Cardiac muscle cell (in vitro differentiated cells and primary cell): ENCODE measurements around the gene ARHGEF17. TPM values are rescaled to one million over a fixed set of nuclear protein-coding genes. Genes with fewer than 3 reads are reported as not detected.

Experiments
- DNase-seq, 2 donors: peaks; one replicate each; pipeline versions ENCODE4 v3.0.0 to v3.0.0-alpha.2; 2010 to 2017; ENCODE audit warnings: low read depth in 1 of 2, low spot score in 1 of 2
- H3K27ac ChIP-seq: fragments of 200-600 bp; sonication (generic); 2 replicates; pipeline ENCODE4 v1.5.1; 2016
- H3K27me3 ChIP-seq: fragments of 200-600 bp; sonication (generic); 2 replicates; pipeline ENCODE4 v1.6.0; 2016; ENCODE audit warnings: control low read depth
- H3K36me3 ChIP-seq: fragments of 200-600 bp; sonication (generic); 2 replicates; pipeline ENCODE4 v1.5.1; 2016; ENCODE audit warnings: control low read depth
- H3K4me1 ChIP-seq: fragments of 200-600 bp; sonication (generic); 2 replicates; pipeline ENCODE4 v1.8.1; 2017; ENCODE audit warnings: low read depth, mild to moderate bottlenecking, mixed run types
- H3K4me3 ChIP-seq: fragments of 200-600 bp; sonication (generic); 2 replicates; pipeline ENCODE4 v1.5.1; 2016; ENCODE audit warnings: mild to moderate bottlenecking
- H3K9me3 ChIP-seq: fragments of 200-600 bp; sonication (generic); 2 replicates; pipeline ENCODE4 v1.5.1; 2017; ENCODE audit warnings: low read depth, mild to moderate bottlenecking, control low read depth
- polyA plus RNA-seq: library from polyadenylated mRNA; unstranded; fragments of >200 nt; fragmentation: Nextera tagmentation; extraction: Ambion mirVana; gene quantifications from 2 replicates; pipeline ENCODE4 v1.2.1, GENCODE V29; 2016
- total RNA-seq: library from RNA; depleted of rRNA; stranded (reverse); fragments of >200 nt; gene quantifications from 2 replicates; pipeline ENCODE4 v1.2.3, GENCODE V29; 2016
- TF ChIP-seq, protein P1 (sequence below): IDR thresholded peaks from 2 replicates; pipeline ENCODE4 v1.5.1; 2012; ENCODE audit warnings: low read depth, mild to moderate bottlenecking, low read length

Gene ARHGEF17
- total and polyA plus RNA-seq, 2 experiments from 2014 or later, result 26.5 to 60.3 TPM

- H3K27ac ChIP-seq, result no peak overlapping the region
- no peak overlapping the region for H3K4me3 ChIP-seq
- H3K36me3 ChIP-seq, result no peaks in the 10 kb centered on the region
- peaks cover 8% of the 10 kb centered on the region for H3K4me1 ChIP-seq
- no peaks in the 10 kb centered on the region for H3K9me3 ChIP-seq
- H3K27me3 ChIP-seq, result no peaks in the 10 kb centered on the region
- TF ChIP-seq, protein P1, sequence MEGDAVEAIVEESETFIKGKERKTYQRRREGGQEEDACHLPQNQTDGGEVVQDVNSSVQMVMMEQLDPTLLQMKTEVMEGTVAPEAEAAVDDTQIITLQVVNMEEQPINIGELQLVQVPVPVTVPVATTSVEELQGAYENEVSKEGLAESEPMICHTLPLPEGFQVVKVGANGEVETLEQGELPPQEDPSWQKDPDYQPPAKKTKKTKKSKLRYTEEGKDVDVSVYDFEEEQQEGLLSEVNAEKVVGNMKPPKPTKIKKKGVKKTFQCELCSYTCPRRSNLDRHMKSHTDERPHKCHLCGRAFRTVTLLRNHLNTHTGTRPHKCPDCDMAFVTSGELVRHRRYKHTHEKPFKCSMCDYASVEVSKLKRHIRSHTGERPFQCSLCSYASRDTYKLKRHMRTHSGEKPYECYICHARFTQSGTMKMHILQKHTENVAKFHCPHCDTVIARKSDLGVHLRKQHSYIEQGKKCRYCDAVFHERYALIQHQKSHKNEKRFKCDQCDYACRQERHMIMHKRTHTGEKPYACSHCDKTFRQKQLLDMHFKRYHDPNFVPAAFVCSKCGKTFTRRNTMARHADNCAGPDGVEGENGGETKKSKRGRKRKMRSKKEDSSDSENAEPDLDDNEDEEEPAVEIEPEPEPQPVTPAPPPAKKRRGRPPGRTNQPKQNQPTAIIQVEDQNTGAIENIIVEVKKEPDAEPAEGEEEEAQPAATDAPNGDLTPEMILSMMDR, result peak; percentile 16
- no peak for DNase-seq
Measured at GRCh38 chr11:73372375-73372993, 64.4 kb downstream of the ARHGEF17 start.

DNA sequence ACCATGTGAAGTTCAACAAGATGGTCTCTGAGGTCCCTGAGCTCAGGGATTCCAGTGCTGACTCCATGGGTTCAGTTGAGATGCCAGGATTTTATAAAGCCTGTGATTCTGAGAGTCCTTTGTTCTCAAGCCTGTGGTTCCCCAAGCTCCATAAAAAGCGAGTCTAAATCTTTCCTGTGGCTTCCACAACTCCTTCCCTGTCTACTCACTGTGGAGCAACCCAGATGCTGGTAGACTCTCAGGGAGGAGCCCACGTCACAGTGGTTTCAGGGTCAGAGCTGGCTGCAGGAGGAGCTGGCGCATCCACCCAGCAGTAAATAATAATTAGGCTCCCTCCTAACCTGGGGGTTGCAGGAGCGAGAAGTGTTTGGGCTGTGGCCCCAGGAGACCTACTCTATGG, 66.1 kb downstream of the ARHGEF17 start:
- Histone ChIP-seq H3K4me3 (no peak overlapping the region), H3K27ac (no peak overlapping the region), H3K4me1 (peaks cover 24% of the 10 kb centered on the region), H3K36me3 (no peaks in the 10 kb centered on the region), H3K9me3 (no peaks in the 10 kb centered on the region), H3K27me3 (no peaks in the 10 kb centered on the region)
- TF ChIP-seq, protein P1, result no peak
- DNase-seq, result no peak

GRCh38 chr11:73375830-73376159, 67.7 kb downstream of the ARHGEF17 start:
- no peaks in the 10 kb centered on the region for H3K9me3 ChIP-seq
- TF ChIP-seq, protein P1, result no peak
- no peaks in the 10 kb centered on the region for H3K36me3 ChIP-seq
- peak overlapping the region; percentile 38 for H3K27ac ChIP-seq
- H3K27me3 ChIP-seq, result no peaks in the 10 kb centered on the region
- no peak for DNase-seq
- H3K4me1 ChIP-seq, result peaks cover 39% of the 10 kb centered on the region
- no peak overlapping the region for H3K4me3 ChIP-seq

- peak within 1 kb of the TSS; percentile 38 for H3K27ac ChIP-seq
- H3K4me1 ChIP-seq, result peaks cover 44% of the 10 kb centered on the region
Measured at GRCh38 chr11:73376160-73376802, 68.2 kb downstream of the ARHGEF17 start, which contains the start of gene RELT. Gene RELT, plus strand, starts transcription at chr11:73376399. Its CDS starts 12,738 bp downstream, at chr11:73389137.

DNA sequence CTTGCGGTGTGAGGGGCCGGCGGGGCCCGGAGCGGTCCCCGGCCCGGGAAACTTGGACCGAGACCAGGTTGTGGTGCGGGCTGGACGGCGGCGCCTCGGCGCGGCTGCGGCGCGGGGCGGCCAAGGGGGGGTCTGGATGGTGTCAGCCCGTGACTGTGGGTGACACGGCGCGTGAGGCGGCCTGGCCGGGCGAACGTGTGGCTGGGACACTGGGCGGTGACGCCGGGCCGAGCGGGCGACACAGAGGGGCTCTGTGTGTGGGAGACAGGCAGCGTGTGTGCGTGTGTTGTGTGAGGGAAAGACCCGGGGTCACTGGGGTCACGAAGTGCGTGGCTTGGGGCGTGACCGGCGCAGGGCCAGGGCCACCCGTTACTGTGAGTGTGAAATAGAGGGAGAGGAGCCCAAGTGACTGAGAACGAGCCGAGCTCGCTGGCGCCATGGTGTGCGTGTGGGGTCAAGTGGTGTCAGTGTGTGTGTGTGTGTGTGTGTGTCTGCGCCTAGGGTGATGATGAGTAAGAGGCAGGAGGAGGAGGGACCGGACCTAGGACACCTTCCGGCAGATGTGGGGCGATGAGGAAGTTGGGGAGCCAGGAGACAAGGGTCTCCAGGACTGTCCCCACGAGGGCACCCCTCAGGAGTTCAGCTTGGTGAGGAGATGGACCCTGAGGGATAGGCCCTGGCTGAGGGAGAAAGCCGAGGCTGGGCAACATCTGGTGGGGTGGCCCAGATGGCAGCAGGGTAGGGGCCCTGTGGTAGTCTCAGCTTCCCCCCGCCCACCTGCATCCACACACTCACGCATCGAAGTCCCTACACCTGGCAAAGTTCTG, 68.9 kb downstream of the ARHGEF17 start:
- DNase-seq, result peak; percentile 56 to 76
- peak overlapping the region; percentile 11 for H3K27ac ChIP-seq

More at GRCh38 chr11:73376160-73376802, 68.2 kb downstream of the ARHGEF17 start, which contains the start of gene RELT:
- TF ChIP-seq, protein P1, result peak; percentile 79
- H3K36me3 ChIP-seq, result no peaks in the 10 kb centered on the region
- H3K4me3 ChIP-seq, result peak within 1 kb of the TSS; percentile 74
- H3K27me3 ChIP-seq, result no peaks in the 10 kb centered on the region
- peak; percentile 93 to 95 for DNase-seq
- H3K9me3 ChIP-seq, result no peaks in the 10 kb centered on the region

More for the DNA sequence above, 68.9 kb downstream of the ARHGEF17 start:
- H3K9me3 ChIP-seq, result no peaks in the 10 kb centered on the region
- TF ChIP-seq, protein P1, result no peak
- H3K27me3 ChIP-seq, result no peaks in the 10 kb centered on the region
- H3K4me1 ChIP-seq, result peaks cover 51% of the 10 kb centered on the region
- no peaks in the 10 kb centered on the region for H3K36me3 ChIP-seq
- peak overlapping the region; percentile 74 for H3K4me3 ChIP-seq
